Dermis lymphatic vessel endothelial cell (primary cell): ENCODE measurements around the gene CCNA2. TPM values are rescaled to one million over a fixed set of nuclear protein-coding genes. Genes with fewer than 3 reads are reported as not detected.

Experiments
- total RNA-seq: library from RNA; depleted of rRNA; stranded (reverse); fragments of >200 nt; gene quantifications from 2 replicates; pipeline ENCODE4 v1.2.1, GENCODE V29; 2014

CCNA2 gene
- total RNA-seq, result 10.1 and 11.2 TPM in 2 replicates

DNA sequence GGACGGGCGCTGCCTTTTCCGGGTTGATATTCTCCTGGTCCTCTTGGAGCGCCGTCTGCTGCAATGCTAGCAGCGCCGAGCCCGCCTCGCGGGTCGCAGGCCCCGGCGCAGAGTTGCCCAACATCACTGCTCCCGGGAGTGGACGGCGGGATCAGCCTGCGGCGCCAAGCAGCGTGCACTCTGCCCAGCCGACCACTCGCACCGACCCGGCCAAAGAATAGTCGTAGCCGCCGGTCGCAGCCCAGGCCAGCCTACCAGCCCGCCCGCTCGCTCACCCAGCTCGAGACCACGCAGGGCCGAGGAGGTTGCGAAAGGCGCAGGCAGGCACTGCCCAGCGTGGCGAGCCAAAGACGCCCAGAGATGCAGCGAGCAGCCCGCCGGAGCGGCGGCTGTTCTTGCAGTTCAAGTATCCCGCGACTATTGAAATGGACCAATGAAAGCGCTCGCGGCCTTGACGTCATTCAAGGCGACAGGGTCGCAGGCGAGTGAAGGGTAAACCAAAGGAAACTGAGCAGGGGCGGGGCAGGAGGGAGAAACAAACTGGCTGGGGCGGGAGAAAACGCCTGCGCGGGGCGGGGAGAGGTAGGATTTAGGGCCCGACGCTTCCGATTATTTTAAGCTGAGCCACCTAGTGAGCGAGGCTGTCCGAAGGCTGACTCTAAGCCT is at the start of gene CCNA2:
TSS of gene CCNA2 (minus strand) at position 379 of the 666 bp plus-strand sequence. CDS start at position 124, 255 bp downstream.

DNA sequence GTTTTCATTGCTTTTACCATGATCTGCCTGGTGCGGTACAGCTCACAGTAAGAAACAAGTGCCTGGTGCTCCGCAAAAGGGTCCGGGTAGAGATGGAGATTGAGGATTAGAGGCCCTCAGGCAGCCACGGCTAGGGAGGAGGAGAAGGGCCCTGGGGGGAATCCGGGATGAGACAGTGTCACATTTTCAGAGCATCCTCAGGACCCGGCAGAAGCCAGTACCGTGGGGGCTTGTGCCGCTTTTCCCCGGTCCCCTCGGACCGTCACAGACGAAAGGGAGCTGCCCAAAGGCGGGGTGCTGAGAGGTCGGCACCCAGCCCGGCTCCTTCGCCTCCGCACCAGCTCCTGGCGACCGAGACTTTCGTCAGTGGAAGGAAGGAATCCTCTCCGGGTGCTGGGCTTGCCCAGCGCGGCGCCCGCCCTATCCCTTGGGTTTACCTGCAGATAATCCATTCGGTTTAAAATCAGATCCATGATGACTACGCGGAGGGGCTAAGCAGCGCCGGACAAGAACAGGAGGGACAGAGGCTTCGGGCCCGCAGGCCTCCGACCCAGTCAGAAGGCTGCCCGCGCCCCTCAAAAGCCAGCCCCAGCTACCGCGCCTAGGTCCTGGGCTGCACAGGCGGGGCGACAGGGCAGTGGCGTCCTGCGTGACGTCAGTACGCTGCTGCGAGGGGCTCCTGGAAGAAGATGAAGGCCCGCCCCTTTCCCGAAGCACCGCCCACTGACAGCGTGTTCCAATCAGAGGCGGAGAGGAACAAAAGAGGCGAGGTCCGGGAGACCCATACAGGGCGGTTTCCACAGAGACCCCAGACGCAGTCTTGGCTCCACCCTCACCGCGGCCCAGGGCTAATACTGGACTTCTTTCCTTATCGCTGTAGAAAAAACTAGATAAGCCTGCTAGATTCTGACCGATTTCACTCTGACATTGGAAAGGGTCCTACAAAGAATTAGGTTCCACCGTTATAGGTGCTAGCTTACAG is 46.4 kb upstream of the CCNA2 start, which contains the start of gene BBS7:
TSS of gene BBS7 (minus strand) at position 634 of the 982 bp plus-strand sequence. CDS start at position 473, 161 bp downstream.

DNA sequence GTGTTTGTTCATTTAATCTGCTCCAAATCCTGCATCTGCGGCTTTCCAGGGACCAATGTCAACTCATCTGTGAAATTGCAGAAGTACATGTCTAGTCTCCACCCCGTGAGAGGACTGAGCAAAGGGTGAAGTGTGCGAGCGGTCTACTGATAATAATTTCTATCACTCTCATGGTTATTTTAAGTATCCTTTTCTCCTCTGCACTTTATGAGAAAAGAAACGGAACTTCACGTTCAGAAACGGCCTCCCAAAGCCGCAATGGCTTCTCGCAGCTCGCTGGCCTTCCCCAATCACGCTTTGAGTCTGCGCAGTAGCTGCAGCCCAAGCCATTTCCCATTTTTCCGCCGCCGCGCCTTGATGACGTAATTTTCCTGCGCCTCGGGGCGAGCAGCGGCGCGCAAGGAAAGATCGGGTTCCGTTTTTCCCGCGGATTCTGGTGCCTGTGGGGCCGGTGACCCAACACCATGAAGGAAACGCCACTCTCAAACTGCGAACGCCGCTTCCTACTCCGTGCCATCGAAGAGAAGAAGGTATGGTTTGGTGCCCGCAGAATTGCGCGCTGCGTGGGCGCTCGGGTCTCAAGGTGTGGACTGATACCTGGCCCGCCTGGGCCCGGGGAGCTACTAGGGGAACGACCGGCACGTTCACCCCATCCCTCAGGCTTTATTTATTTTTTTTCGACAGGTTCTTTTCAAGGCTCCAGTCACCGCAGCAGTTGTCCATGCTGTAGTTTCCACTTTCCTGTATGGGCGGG is 22.5 kb downstream of the CCNA2 start, which contains the start of gene EXOSC9:
TSS of gene EXOSC9 (plus strand) at position 363 of the 754 bp plus-strand sequence. CDS start at position 465, 102 bp downstream.

Other genes with a start within 250 kb of the CCNA2 start
- gene ANXA5, start 126.9 kb downstream of the CCNA2 start, total RNA-seq, result 397 and 415 TPM in 2 replicates
- gene SMIM43, start 58.7 kb downstream of the CCNA2 start, total RNA-seq, result 0.09 and 0.33 TPM in 2 replicates
- 26.1 and 27.3 TPM in 2 replicates for gene EXOSC9, start 22.6 kb downstream of the CCNA2 start, total RNA-seq
- 7.5 and 11.3 TPM in 2 replicates for gene BBS7, start 46.6 kb upstream of the CCNA2 start, total RNA-seq
- under 0.01 TPM in 1 of 2 replicates, not detected in the other for gene TRPC3, start 128.2 kb upstream of the CCNA2 start, total RNA-seq